Stimulated activated CD4-positive, alpha-beta T cell treated with anti-CD3 and anti-CD28 coated beads, Interleukin-1b, Interleukin-23, amount 100 ng/mL, for 48 hours (primary cell): Measurements from ENCODE around the gene SESN2.

Source experiments
- DNase-seq: peaks from one replicate; pipeline ENCODE4 v3.0.0-alpha.2; 2020

The SESN2 gene

GRCh38 chr1:28256197-28256827 lies 3.0 kb upstream of the SESN2 start:
- DNase-seq: no peak

DNA sequence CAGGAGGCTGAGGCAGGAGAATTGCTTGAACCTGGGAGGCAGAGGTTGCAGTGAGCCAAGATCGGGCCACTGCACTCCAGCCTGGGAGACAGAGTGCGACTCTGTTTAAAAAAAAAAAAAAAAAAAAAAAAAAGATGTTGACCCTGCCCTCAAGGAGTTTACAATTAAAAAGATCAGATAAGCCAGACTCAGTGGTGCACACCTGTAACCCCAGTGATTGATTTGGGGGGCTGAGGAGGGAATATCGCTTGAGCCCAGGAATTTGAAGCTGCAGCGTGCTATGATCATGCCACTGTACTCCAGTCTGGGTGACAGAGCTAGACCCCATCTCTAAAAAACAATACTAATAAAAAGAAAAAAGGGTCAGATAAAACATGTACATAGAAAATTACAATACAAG lies 1.6 kb upstream of the SESN2 start:
- no peak for DNase-seq

DNA sequence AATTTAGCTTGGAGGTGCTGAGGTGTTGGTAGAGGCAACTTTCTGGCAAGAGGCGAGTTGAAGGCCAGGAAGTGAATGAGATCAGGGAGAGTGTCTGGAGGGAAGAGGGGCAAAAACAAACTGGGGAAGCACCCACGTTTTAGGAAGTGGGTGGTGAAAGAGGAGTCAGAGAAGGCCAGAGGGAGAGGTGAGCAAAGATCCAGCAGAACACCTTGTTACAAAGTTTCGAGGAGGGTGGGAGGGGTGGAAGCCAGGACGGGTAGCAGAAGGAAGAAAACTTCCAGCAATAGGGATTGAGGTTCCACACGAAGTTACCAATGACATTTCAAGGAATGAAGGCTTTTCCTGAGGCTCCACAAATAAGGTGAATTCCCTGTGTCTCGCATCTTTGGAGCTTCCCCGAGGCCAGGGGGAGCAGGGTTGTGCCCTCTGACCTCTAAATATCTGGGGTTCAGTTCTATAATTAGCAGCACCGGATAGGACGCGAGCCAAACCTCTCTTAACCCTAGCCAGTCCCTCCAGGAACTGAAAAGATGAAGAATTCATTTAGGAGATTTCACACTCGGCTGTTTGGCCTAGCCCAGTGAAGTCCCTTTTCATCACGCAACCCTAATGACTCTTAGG lies 578 bp upstream of the SESN2 start:
- no peak for DNase-seq

DNA sequence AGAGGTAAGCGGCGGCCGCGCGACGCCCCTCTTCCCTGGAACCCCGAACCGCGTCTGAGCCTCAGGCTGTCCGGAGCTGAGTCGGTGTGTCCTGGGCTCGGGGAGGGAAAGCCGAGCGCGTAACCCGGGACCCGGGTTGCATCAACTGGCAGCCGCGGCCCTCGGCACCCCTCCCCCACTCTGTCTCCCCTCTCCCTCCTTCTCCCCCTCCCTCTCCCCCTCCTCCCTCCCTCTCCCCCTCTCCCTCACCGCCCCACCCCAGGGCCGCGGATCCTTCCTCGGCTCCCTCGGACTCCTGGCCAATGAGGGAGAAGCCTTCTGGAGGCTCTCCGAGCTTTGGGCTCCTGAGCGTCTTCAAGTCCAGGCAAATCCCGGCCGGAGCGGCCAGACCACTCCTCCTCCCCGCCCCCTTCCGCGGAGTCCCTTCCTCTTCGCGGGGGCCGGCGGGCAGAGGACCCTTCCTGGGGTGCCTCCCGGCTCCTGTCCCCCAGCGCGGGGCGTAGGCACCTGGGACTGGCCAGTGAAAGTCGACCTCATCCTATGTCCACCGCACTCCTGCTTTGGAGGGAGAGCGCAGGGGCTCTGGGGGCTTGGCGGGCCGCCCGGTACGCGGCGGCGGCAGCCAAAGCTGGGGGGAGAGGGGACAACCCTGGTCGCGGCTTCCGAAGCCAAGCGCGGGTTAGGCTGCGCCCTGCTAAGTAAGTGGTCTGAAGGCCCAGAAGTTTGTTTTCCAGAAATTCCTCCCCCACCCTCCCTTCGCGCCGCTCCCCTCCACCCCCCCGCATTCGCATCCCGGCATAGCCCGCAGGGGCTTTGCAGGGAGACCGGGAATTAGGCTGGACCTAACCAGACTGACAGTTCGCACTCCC lies 850 bp downstream of the SESN2 start:
- DNase-seq: peak; percentile 30

DNA sequence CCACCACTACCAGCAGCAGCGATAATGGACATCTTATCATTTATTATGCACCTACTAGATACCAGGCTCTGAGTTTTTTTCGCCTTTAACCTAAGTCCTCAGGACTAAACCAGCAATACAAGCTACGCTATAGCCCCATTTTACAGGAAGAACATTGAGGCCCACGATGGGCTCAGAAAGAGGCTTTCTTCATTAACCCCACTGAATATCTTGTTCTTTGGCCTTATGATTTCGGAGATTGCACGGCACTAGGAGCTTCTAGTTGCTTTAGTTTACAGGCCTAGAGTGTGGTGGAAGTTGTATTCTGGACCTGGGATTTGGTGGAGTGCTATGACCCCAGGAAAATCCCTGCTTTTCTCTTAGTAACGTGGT lies 1.5 kb downstream of the SESN2 start:
- no peak for DNase-seq

GRCh38 chr1:28264897-28265296 lies 5.6 kb downstream of the SESN2 start:
- no peak for DNase-seq

GRCh38 chr1:28265577-28265976 lies 6.3 kb downstream of the SESN2 start:
- DNase-seq: no peak

GRCh38 chr1:28266920-28267322 lies 7.6 kb downstream of the SESN2 start:
- no peak for DNase-seq

DNA sequence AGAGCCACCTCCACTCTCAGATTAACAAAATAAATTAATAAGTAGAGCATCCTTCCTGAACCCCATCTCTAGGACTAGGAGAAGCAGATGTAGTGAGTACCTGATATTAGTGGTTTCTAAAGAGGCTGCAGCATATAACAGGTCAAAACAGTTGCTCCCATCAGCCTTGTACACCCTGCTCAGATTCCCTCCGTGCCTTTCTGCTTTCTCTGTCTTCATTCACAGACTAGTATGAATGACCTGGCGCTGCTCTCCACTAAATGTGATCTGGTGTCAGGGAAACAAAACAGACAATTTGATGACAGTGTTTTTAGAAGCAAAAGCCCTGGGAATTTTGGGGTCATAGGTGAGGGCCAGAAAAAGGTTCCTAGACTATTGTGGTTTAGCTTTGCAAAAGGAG lies 8.3 kb downstream of the SESN2 start:
- no peak for DNase-seq

DNA sequence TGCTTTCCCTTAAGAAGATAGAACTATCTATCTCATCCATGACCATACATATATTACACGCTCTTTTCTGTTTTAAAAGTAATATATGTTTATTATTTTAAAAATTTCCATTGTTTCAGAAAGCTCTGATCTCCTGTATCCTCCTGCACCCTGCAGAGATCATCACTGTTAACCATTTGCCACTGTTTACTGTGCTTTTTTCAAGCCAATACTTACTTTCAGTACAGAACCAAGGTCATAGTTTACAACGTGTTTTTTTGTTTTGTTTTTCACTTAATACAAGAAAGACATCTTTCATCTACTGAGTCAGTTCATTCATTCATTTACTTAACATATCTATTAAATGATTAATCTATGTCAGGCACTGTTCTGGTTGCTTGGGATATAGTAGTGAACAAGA lies 10.2 kb downstream of the SESN2 start:
- no peak for DNase-seq

DNA sequence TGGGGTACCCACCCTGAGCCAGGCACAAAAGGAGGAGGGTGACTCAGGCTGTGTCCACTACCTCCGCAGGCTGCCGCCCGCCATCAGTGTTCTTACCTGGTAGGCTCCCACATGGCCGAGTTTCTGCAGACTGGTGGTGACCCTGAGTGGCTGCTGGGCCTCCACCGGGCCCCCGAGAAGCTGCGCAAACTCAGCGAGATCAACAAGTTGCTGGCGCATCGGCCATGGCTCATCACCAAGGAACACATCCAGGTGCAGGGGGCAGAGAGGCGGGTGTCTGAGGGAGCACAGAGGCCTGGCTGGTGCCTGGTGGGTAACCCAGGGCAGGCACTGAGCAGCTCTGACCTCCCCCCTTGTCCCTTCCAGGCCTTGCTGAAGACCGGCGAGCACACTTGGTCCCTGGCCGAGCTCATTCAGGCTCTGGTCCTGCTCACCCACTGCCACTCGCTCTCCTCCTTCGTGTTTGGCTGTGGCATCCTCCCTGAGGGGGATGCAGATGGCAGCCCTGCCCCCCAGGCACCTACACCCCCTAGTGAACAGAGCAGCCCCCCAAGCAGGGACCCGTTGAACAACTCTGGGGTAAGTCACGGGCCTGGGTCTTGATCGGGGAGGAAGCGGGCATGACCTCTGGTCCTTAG lies 13.0 kb downstream of the SESN2 start:
- no peak for DNase-seq

GRCh38 chr1:28273216-28273860 lies 14.0 kb downstream of the SESN2 start:
- DNase-seq: no peak

DNA sequence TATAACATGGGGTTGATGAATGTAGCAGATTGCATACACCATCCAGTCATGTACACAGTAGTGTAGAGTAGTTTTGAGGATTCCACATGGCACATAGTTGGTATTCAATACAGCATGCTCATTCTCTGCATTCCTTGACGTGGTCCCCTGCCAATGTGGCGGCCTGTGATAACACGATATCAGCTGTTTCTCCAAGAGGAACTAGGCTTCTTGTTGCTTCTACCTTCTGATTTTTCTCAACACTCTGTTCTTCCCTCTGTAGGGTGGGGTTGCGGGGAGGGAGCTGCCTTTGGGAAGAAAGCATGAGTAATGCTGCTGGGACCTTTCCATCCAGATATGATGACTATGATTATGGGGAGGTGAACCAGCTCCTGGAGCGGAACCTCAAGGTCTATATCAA lies 19.4 kb downstream of the SESN2 start:
- DNase-seq: no peak

- no peak for DNase-seq
Measured at GRCh38 chr1:28279721-28280120, 20.4 kb downstream of the SESN2 start.

DNA sequence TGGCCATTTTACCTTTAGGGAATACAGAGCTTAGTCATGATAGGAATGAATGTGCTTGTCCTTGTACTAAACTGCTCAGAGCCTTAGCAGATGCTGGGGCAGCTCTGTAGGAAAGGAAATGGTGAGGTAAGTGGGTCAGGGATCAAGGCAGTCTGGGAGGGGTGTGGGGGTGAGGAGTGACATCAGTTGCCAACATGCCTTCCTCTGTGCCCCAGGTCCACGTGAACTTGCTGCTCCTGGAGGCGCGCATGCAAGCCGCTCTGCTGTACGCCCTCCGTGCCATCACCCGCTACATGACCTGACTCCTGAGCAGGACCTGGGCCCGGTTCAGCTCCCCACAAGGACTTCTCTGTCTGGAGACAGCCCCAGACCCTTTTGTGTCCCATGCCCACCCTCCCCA lies 21.2 kb downstream of the SESN2 start:
- DNase-seq: no peak

GRCh38 chr1:28280977-28281381 lies 21.7 kb downstream of the SESN2 start:
- DNase-seq: no peak

DNA sequence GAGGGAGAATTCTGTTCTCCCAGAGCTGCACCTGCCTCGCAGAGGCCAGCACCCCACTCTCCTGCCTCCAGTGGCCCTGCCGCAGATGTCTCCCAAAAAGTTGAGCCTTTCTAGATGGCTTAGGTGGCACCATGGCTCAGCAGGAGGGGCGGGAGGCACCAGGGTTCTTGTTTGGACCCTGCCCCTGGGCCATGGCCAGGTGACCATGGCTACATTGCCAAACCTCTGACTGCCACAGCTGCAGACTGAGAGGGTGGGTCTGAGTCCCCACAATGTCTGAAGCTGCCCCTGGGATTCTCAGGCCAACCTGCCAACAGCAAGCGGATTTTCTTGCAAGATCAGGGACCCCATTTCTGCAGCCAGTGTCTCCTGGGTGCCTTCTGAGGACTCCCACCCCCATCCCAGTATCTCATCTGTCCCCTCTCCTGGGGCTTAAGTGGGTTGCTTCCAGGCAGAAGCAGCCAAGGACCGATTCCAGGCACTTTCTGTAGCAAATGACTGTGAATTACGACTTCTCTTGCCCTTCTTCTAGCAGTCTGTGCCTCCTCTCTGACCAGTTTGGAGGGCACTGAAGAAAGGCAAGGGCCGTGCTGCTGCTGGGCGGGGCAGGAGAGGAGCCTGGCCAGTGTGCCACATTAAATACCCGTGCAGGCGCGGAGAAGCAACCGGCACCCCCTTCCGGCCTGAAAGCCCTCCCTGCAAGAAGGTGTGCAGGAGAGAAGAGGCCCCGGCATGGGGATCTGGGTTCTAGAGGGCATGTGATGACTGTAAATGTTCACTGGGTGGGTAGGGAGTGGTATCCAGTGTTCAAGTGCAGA lies 22.5 kb downstream of the SESN2 start:
- DNase-seq: no peak

DNA sequence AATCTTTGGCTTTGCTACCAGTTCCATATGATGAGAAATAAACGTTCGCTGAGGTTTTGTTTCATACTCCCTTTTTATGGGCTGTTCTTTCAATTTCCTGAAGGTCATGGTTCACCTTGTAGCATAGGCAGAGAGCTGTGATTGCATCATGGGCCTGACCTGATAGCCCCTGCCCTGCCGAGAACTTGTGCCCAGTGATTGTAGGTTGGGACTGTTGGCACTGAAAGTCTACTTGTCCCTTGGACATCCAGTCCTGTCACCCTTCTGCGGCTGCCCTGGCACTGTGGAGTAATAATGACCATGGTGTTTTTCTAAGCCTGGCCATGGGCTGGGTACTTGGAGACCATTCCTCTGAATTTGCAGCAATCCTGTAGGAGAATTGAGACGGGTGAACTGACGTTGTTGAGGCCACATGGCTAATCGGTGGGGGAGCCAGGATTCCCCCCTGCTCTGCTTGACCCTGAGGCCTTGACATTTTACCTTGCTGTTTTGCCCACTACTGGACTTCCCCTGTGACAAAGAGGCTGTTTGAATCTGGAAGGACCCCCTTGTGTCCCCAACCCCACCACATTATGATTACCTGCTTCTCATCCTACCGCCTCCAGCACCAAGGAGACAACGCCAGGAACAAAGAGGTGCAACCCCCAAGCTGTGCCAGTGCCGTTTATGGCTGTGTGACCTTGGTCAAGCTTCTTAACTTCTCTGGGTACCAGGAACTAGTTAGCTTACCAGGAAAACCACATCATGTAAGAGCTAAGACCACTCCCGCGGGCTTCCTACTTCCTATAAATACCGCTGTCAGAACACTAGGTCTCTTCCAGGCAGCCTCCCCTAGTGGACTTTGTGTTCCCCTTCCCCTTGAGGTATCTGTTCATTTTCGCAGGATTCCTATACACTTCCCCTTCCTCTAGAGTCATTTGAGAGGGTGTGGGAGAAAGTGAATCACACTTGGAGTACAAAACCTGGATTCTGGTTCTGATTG lies 23.4 kb downstream of the SESN2 start:
- DNase-seq: no peak

- DNase-seq: no peak
Measured at GRCh38 chr1:28286111-28286510, 26.8 kb downstream of the SESN2 start.

DNA sequence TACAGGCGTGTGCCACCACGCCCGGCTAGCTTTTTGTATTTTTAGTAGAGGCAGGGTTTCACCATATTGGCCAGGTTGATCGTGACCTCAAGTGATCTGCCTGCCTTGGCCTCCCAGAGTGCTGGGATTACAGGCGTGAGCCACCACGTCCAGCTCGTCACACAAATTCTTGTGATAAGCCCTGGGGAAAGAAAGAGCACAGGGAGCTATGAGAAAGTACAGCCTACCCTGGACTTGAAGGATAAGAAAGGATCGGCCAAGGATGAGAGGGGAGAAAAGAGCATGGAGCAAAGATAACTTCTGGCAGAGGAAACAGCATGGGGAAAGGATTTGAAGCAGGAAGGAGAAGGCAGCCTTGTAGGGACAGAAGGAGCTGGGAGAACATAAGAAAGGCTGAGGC lies 29.2 kb downstream of the SESN2 start:
- no peak for DNase-seq

DNA sequence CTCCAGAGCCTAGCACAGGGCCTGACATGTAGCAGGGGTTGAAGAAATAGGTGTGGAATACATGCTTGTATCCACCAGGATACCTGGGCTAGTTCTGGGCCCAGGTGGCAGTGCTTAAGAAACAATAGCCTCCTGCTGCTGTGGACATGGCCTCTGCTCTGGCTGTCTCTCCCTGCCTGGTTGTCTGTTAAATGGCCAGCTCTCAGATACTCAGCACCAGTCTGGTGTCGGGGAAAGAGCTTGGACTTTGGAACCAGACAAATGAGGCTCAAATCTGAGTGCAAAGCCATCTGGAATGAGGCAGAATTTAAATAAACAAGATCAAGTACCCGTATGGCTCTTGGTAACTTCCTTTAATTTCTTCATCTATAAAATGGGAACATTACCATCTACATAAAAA lies 31.5 kb downstream of the SESN2 start:
- no peak for DNase-seq
